Stimulated activated CD4-positive, alpha-beta T cell treated with anti-CD3 and anti-CD28 coated beads, Interleukin-2, amount 100 ng/mL, for 48 hours (primary cell): ENCODE measurements around the gene AUTS2.

ENCODE experiments used
- DNase-seq, 2 donors: peaks; one replicate each; pipeline ENCODE4 v3.0.0-alpha.2; 2020

AUTS2 gene

DNA sequence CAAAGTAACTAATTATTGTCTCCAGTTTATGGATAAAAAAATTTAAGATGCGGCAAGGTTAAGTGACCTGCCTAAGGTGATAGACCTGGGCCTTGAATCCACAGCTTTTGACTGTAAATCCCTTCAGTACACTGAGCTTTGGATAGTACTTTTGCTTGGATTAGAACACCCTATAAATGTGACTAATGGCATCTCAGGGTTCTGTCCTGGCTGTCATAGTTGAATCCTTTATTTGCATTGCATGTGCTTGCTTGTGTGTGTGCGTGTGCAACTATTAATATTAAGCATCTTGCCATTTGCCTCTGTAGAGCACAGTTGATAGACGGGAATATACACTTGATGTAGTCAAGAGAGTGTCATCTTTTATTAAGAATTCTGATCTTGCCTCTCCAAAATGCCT is 228.0 kb downstream of the AUTS2 start:
- no peak for DNase-seq

- DNase-seq = no peak
Observed at GRCh38 chr7:69827140-69827539, 228.9 kb downstream of the AUTS2 start.

GRCh38 chr7:69827558-69827957 is 229.3 kb downstream of the AUTS2 start:
- no peak for DNase-seq

- DNase-seq = no peak
Observed at GRCh38 chr7:69832356-69832755, 234.1 kb downstream of the AUTS2 start.

DNA sequence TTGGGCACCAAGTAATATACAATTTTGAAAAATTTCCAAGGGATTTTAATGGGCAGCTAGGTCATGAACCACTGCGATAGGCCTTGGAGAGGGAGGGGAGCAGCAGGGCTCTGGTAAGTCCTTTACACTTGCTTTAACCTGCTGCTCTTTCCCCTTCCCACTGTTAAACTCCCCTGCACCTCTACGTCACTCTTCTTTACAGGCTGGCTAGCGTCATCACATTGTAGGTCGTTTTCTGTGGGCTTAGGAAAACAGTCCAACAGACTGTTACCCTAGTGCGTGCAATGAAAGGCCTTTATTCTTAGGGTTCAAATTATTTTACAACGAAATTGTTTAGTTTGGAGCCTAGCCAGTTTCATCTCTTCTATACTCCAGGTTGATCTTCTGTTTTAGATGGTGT is 235.7 kb downstream of the AUTS2 start:
- DNase-seq = no peak

GRCh38 chr7:69836702-69837101 is 238.4 kb downstream of the AUTS2 start:
- DNase-seq = no peak

GRCh38 chr7:69837387-69838068 is 239.3 kb downstream of the AUTS2 start:
- DNase-seq = no peak

GRCh38 chr7:69839782-69840181 is 241.5 kb downstream of the AUTS2 start:
- no peak for DNase-seq

GRCh38 chr7:69840248-69840647 is 242.0 kb downstream of the AUTS2 start:
- DNase-seq = no peak

DNA sequence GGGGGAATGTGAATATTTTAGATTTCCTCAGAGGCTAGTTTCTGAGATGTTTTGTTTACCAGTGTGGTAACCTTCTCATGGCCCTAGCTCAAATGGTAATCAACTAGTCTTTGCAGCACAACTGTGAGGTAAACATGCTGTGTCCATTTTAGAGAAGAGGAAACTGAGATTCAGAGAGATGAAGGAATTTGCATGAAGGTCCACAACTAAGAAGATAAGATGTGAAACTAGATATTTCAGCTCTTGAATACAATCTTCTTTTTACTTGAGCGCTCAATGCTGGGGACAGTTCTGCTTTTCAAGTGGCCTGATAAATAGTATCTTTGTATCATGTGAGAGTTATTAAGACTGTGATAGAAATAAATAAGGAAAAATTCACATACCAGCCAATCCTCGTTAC is 245.4 kb downstream of the AUTS2 start:
- DNase-seq = no peak

DNA sequence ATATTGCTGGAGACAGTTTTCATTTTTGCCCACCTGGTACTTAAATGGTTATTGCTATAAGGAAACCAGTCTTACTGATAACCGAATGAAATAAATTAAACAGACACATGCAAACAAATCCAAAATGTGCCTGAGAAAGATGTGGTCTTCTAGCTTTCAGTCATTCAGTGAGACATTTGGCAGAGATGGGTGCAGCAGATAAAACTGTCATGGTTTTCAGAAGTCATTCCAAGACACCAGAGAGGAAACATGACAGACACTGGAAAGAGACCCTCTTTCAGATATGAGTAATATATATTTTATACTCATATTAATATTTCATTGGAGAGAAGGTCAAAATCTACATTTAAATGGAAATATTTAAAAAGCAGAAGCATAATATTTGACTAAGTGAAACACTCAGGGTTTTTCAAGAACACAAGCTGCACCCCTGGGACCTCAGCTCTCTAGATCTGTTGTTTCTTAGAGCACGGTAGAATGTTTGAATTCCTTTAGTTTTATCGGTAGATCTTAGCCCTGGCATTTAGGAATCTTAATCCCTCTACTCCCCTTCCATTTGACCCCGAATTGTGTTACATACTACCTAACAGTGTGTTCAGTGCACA is 246.1 kb downstream of the AUTS2 start:
- DNase-seq = no peak

DNA sequence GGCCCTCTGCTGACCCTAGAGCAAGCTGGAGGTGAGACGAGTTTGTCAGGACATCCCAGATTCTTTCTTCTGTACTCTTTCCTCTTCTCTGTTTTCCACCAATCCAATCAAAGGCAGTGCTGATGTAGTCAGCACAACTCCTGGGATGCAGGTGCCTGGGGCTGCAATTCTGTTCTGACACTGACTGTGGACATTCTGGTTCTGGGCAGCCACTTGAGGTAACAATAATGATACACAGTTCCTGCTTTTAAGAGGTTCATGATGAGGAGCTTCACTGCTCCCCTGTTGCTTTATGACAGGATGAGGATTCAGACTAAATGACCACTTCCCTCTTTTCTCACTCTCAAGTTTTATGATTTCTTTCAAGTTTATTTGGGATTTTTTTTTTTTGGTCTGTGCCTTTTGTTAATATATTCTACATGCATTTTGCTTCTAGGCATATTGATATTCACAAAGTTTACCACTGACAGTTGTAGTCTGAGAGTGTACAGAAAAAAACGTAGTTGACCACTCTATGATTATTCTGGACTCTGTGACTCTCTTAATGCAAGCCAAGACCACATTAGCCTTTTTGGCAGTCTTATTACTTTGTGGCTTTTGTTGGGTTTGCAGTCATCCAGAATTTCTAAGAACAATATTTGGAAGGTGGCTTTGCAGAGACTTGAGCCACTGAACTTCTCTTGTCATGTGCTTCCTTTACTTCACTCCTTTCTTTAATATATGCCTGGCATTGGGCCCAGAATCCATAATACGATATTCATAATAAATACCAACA is 247.6 kb downstream of the AUTS2 start:
- DNase-seq = no peak

GRCh38 chr7:69847921-69848612 is 249.8 kb downstream of the AUTS2 start:
- DNase-seq = no peak

- DNase-seq = no peak
Observed at GRCh38 chr7:69849268-69849667, 251.0 kb downstream of the AUTS2 start.

GRCh38 chr7:69857014-69857413 is 258.7 kb downstream of the AUTS2 start:
- DNase-seq = no peak

DNA sequence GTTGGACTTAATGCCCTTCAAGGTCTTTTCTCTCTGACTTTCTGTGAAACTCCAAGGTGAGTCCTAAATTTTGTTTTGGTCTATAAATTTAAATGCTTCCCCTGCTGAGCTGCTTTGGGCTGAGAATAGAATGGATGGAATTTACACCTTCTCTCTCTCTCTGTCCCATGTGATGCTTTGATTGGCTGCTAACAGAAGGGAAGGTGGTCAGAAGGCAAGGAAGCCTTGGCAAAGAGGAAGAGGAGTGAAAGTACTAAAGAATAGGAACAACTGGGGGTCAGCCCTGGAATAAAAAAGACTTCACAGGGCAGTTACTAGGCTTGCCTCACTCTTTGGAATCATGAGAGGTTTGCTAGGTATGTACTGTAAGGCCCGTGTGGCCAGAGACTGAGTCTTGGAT is 260.2 kb downstream of the AUTS2 start:
- DNase-seq = no peak

DNA sequence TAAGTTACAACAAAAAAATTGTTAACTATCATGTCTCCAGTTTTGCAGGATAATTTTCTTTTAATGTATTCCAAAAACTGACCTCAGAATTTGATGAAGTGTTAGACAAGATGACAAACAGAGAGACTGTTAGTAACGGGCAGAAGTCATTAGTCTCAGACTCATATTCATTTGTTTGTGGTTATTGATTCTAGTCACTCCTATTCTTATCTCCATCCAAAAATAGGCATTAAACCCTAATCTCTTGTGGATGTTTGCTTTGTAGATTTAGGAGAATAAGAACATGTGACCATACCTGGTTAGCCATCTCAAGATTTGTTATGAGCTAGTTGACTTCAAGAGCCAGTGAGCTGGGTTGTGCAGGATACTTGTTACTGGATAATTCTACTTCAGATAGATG is 261.1 kb downstream of the AUTS2 start:
- DNase-seq = no peak

GRCh38 chr7:69860486-69860885 is 262.2 kb downstream of the AUTS2 start:
- DNase-seq = no peak

DNA sequence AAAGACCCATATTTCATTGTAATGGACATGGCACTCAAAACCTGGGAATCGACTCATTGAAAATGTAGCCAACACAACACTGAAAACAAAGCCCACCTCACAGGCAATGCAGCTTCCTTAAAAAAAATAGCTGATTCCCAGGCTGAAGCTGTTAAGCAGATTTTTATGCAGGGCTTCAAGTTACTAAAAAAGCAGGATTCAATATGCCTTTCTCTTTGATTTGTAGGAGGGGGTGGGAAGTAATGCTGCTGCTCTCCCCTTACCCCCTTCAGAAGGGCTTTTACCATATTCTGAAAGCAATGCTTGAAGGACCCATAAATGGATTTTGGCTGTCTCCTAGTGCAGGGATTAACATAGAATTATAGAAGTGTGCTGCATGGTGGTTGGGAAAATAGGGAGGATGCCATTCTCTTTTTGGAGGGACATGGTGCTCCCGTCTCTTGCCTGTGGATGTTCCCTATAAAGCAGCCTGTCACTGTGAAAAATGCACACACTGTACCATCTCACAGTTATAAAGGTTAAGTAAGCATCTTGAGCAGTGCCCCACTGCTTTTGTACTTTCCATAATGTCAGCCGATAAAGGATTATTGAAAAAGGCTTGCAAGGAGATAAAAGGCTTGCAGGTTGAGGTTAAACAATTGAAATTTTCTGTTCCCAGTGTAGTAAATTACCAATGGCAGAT is 262.8 kb downstream of the AUTS2 start:
- DNase-seq = no peak

GRCh38 chr7:69862413-69863064 is 264.3 kb downstream of the AUTS2 start:
- no peak for DNase-seq

GRCh38 chr7:69864274-69864673 is 266.0 kb downstream of the AUTS2 start:
- DNase-seq = no peak

DNA sequence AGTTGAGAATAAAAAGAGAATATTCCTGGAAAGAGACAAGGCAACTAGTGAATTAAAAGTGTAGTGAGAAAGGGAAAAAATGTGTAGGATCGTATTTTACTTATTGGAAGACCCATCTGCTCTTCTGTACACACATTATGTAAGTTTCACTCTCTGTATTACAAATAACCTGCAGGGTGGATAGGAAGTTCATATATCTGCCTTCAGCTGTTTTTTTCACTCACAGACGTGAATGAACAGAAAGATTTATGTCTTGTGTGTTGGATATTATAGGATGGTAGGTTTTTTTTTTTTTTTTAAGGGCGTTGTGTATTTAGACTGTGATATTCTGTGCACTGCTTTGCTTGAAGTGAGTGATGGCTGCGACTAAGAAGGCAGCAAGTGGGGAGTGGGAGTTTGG is 266.5 kb downstream of the AUTS2 start:
- DNase-seq = no peak
